Measurements from ENCODE around the gene DLGAP1. TPM values are rescaled to one million over a fixed set of nuclear protein-coding genes. Genes with fewer than 3 reads are reported as not detected.

DLGAP1 gene
- total RNA-seq, 1 experiment from 2014 or later, result 0.39 TPM

- H3K36me3 ChIP-seq (ENCODE audit: control insufficient read depth in 1 of 2, insufficient read depth in 2 of 2, low read length in 2 of 2), result no peaks in the 10 kb centered on the region
- no peaks in the 10 kb centered on the region for H3K9me3 ChIP-seq (ENCODE audit: control insufficient read depth in 1 of 2, insufficient read depth in 1 of 2, low read depth in 1 of 2, low read length in 2 of 2)
- TF ChIP-seq RAD21 (IDR thresholded peaks at IDR 0.05; ENCODE audit: low read depth) (peak; percentile 66), ZNF274 (IDR thresholded peaks at IDR 0.05; ENCODE audit: low read depth, low read length) (no peak), JUND (IDR thresholded peaks at IDR 0.05) (no peak), CTCF (IDR thresholded peaks at IDR 0.05 in 2 of 3, conservative IDR thresholded peaks at IDR 0.05 in 1 of 3; ENCODE audit: borderline replicate concordance in 1 of 3, insufficient read depth in 1 of 3, low read depth in 2 of 3, low read length in 2 of 3) (peak; percentile 49 to 83 (median 76); a peak in 5 of 6 replicates), ELF1 (IDR thresholded peaks at IDR 0.05; ENCODE audit: borderline replicate concordance, low read depth) (no peak), EGR1 (IDR thresholded peaks at IDR 0.05; ENCODE audit: low read depth) (no peak), SRF (IDR thresholded peaks at IDR 0.05; ENCODE audit: low read depth) (no peak), CEBPB (IDR thresholded peaks at IDR 0.05; ENCODE audit: low read depth) (no peak)
- TF ChIP-seq, protein P1, sequence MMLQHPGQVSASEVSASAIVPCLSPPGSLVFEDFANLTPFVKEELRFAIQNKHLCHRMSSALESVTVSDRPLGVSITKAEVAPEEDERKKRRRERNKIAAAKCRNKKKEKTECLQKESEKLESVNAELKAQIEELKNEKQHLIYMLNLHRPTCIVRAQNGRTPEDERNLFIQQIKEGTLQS (IDR thresholded peaks at IDR 0.05), result no peak
- DNase-seq (ENCODE audit: low read depth, low spot score) (peak; percentile 43), ATAC-seq (peak; percentile 46; the same call in 1 of the 2 replicates)
- peaks cover under 1 to 4% of the 10 kb centered on the region in 2 experiments; a peak in 3 of 4 replicates for H3K4me1 ChIP-seq (ENCODE audit: control insufficient read depth in 1 of 2, insufficient read depth in 2 of 2, low read length in 2 of 2)
- POLR2A ChIA-PET, result no interaction called here
- H3K79me2 ChIP-seq (ENCODE audit: insufficient read depth, low read length), result no peaks in the 10 kb centered on the region
- H4K20me1 ChIP-seq (ENCODE audit: insufficient read depth), result no peaks in the 10 kb centered on the region
- H3K9me2 ChIP-seq (ENCODE audit: insufficient read depth), result no peaks in the 10 kb centered on the region
- no peak overlapping the region for H3K4me3 ChIP-seq (replicated peaks in 1 of 2; ENCODE audit: low read depth in 1 of 2, low read length in 2 of 2)
- CTCF ChIA-PET, result interaction anchor here (0.9 to 1.2 kb wide), 3 partner anchors 13 to 227 kb away, joined by 4 to 10 read pairs (median 6); no protein-coding TSS in a partner anchor
- H3K27ac ChIP-seq (ENCODE audit: low read depth, low read length), result no peak overlapping the region
- RAD21 ChIA-PET (ENCODE audit: low non-redundant PET in 1 of 2, low total read pairs in 2 of 2, uncharacterized antibody in 2 of 2, unreplicated experiment in 2 of 2), result no interaction called here
- peak overlapping the region; percentile 13; the same call in 1 of the 2 replicates for H3K4me2 ChIP-seq (ENCODE audit: low read length)
- no peak overlapping the region for H3K9ac ChIP-seq (ENCODE audit: low read length)
- intact Hi-C loops (cut with micrococcal nuclease), result loop anchor here (1.0 to 2.0 kb wide), 3 partner anchors 228 to 718 kb away; no protein-coding TSS in a partner anchor
- no peaks in the 10 kb centered on the region for H3K27me3 ChIP-seq (ENCODE audit: insufficient read depth, low read length)
- BruUV-seq (replicated peaks), result no TSS peak
- peak overlapping the region; percentile 24 for H2AFZ ChIP-seq (ENCODE audit: low read depth, low read length, poor library complexity, severe bottlenecking)
Observed at GRCh38 chr18:3998698-3999333, 456.3 kb downstream of the DLGAP1 start.

Measured in HCT116 (cell line).